ENCODE measurements around the gene JAKMIP2.

DNA sequence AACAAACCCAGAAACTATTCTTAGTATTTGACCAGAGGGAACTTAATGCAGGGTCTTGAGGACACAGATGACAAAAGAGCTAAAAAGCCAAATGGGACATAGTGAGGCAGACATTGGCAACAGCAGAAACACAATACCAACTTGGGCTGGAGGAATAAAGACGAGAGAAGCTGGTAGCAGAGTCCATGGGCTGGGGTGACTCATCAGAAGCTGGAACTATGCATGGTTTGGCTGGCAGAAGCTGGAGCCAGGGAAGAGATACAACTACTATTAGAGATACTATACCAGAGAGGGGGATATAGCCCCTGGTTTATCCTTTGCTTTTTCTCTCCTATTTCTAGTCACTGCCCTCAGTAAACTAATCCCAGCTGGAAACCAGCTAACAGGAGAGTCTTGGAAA lies 243.5 kb downstream of the JAKMIP2 start:
- TF ChIP-seq POLR2A (IDR thresholded peaks at IDR 0.05): no peak
- TF ChIP-seq, protein P1, sequence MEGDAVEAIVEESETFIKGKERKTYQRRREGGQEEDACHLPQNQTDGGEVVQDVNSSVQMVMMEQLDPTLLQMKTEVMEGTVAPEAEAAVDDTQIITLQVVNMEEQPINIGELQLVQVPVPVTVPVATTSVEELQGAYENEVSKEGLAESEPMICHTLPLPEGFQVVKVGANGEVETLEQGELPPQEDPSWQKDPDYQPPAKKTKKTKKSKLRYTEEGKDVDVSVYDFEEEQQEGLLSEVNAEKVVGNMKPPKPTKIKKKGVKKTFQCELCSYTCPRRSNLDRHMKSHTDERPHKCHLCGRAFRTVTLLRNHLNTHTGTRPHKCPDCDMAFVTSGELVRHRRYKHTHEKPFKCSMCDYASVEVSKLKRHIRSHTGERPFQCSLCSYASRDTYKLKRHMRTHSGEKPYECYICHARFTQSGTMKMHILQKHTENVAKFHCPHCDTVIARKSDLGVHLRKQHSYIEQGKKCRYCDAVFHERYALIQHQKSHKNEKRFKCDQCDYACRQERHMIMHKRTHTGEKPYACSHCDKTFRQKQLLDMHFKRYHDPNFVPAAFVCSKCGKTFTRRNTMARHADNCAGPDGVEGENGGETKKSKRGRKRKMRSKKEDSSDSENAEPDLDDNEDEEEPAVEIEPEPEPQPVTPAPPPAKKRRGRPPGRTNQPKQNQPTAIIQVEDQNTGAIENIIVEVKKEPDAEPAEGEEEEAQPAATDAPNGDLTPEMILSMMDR (IDR thresholded peaks at IDR 0.05): no peak
- TF ChIP-seq EP300 (IDR thresholded peaks at IDR 0.05): no peak
- no peak for TF ChIP-seq POLR2AphosphoS5 (IDR thresholded peaks at IDR 0.05)
